Neural progenitor cell (in vitro differentiated cells): Measurements from ENCODE around the gene TBL1X. TPM values are rescaled to one million over a fixed set of nuclear protein-coding genes. Genes with fewer than 3 reads are reported as not detected.
A peak's percentile ranks its signal among the peaks of the same experiment; 100 is the strongest.

ENCODE experiments used
- DNase-seq: peaks from one replicate; pipeline ENCODE4 v3.0.0-alpha.2; 2016; ENCODE audit warnings: low spot score
- H2AFZ ChIP-seq: fragments of 200-600 bp; sonication (generic); replicated peaks from 2 replicates; pipeline ENCODE4 v1.6.1; 2016; ENCODE audit warnings: antibody characterized with exemption
- H3F3A ChIP-seq: fragments of 200-600 bp; sonication (generic); 2 replicates; pipeline ENCODE4 v1.6.1; 2016; ENCODE audit warnings: antibody characterized with exemption, low read depth
- H3K27ac ChIP-seq: fragments of 200-600 bp; sonication (generic); 2 replicates; pipeline ENCODE4 v1.5.1; 2016; ENCODE audit warnings: mild to moderate bottlenecking
- H3K27me3 ChIP-seq: fragments of 200-600 bp; sonication (generic); 2 replicates; pipeline ENCODE4 v1.6.1; 2016; ENCODE audit warnings: mild to moderate bottlenecking, moderate library complexity
- H3K36me3 ChIP-seq: fragments of 200-600 bp; sonication (generic); 2 replicates; pipeline ENCODE4 v1.5.1; 2016
- H3K4me1 ChIP-seq: fragments of 200-600 bp; sonication (generic); 2 replicates; pipeline ENCODE4 v1.6.1; 2016; ENCODE audit warnings: mixed run types
- H3K4me2 ChIP-seq: fragments of 200-600 bp; sonication (generic); 2 replicates; pipeline ENCODE4 v1.6.1; 2016
- H3K4me3 ChIP-seq: fragments of 200-600 bp; sonication (generic); 2 replicates; pipeline ENCODE4 v1.5.1; 2016
- H3K79me2 ChIP-seq: fragments of 200-600 bp; sonication (generic); 2 replicates; pipeline ENCODE4 v1.6.1; 2016; ENCODE audit warnings: low read depth
- H3K9ac ChIP-seq: fragments of 200-600 bp; sonication (generic); 2 replicates; pipeline ENCODE4 v1.6.1; 2016
- H3K9me3 ChIP-seq: fragments of 200-600 bp; sonication (generic); 2 replicates; pipeline ENCODE4 v1.5.1; 2016; ENCODE audit warnings: low read depth
- H4K20me1 ChIP-seq: fragments of 200-600 bp; sonication (generic); 2 replicates; pipeline ENCODE4 v1.6.1; 2016; ENCODE audit warnings: low read depth
- H3K27ac Mint-ChIP-seq: 3 replicates; pipeline ENCODE4 v1.8.0; 2021; ENCODE audit warnings: mixed read lengths
- H3K27me3 Mint-ChIP-seq: 2 replicates; pipeline ENCODE4 v1.8.0; 2022; ENCODE audit warnings: low read depth, mild to moderate bottlenecking, inconsistent platforms, moderate library complexity, mixed read lengths; ENCODE audit not compliant: insufficient read depth
- H3K36me3 Mint-ChIP-seq: 3 replicates; pipeline ENCODE4 v1.8.0; 2021; ENCODE audit warnings: mixed read lengths
- H3K4me1 Mint-ChIP-seq: 3 replicates; pipeline ENCODE4 v1.8.0; 2021; ENCODE audit warnings: mixed read lengths
- H3K4me3 Mint-ChIP-seq: 3 replicates; pipeline ENCODE4 v1.8.0; 2021; ENCODE audit warnings: mild to moderate bottlenecking, moderate library complexity, mixed read lengths
- H3K9me3 Mint-ChIP-seq: 3 replicates; pipeline ENCODE4 v1.8.0; 2020; ENCODE audit warnings: mixed read lengths
- EZH2 ChIP-seq: fragments of 200-600 bp; sonication (generic); IDR thresholded peaks from 2 replicates; pipeline ENCODE4 v1.6.1; 2017; ENCODE audit warnings: antibody characterized with exemption, mild to moderate bottlenecking, moderate library complexity
- EZH2phosphoT487 ChIP-seq: fragments of 200-600 bp; sonication (generic); IDR thresholded peaks from 2 replicates; pipeline ENCODE4 v1.6.1; 2017; ENCODE audit warnings: antibody characterized with exemption
- total RNA-seq: library from RNA; depleted of rRNA; stranded (reverse); fragments of >200 nt; gene quantifications from 2 replicates; pipeline ENCODE4 v1.2.3, GENCODE V29; 2015; ENCODE audit warnings: low replicate concordance
- TF ChIP-seq, protein P1 (sequence below): fragments of 200-600 bp; sonication (generic); IDR thresholded peaks from 2 replicates; pipeline ENCODE4 v1.5.1; 2017; ENCODE audit warnings: antibody characterized with exemption, mild to moderate bottlenecking

The TBL1X gene
- 34.7 and 35.7 TPM in 2 replicates for total RNA-seq

DNA sequence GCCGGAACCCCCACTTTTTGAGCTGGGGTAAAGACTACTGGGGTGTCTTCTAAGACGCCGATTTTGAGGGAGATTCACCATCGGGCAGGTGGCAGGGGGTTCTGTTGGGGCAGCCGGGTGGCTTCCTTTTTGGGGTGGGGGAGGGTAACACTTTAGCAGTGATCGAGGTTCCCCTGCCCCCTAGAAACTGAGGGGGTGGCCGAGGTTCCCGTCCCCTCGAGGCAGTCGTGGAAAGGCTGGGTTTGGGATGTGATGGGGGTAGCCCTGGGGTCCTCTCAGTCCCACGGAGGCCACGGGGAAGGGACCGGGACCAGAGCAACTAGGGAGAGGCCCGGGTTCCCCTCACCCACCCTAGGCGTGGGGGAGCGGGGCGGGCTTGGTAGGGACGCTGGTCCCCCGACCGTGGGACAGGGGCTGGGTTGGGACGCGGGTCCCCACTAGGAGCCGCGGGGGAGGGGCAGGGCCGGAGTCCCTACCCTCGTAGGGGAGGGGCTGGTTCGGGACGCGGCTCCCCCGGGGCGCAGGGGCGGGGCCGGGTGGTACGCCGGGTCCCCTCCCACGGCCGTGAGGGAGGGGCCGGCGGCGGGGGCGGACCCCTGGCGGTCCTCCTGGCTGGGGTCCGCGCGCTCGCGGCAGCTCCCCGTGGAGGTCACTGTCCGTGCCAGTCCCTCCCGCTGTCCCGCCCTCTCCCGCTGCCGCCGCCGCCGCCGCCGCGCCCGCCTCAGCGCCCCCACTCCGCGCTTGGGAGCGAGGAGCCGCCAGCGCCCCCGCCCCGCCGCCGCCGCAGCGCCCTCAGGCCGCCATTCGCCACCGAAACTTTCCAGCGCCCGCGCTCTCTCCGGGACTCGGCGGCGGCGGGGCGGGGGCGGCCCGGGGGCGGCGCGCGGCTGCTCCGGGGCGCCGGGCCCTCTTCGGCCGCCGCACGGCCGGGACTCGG, at the start of gene TBL1X:
TBL1X (plus strand) TSS at position 624 of the 937 bp plus-strand sequence. CDS start 188,529 bp downstream, outside the sequence.
- no peak within 1 kb of the TSS for H3K9ac ChIP-seq
- peak within 1 kb of the TSS; percentile 82 for H3K4me2 ChIP-seq

DNA sequence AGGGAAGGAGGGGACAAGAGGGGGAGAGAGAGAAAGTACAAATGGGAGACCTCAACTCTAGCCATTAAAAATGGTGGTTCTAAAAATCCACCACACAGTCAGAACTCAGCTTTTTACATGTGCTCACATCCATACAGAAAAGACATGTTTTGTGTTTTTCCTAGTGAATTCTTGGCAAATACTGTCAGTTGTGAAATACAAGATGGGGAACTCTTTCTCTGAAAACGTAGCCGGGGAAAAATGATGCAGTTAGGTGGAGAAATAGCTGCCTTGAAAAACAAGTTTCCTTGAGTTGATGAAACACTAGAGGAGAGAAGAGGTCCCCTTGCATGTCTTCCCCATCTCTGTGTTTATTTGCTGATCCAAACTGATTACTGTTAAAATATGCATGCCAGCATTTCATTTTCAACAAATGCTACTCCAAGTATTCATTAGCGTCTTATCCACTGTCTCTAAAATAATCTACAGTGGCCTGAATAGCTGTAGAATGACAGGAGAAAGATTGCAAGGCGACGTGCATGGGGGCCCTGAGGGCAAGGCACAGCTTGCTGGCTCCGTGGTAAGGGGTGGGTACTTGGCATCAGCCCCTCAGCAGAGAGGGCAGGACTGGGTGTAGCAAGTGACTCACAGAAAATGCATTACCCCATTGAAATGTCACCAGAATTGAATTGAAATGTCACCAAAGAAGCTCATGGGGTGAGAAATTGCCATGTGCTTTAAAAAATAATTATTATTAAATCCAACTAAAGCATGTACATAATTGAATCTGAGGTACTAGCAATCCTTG, 48.1 kb upstream of the TBL1X start:
- peaks cover under 1% of the 10 kb centered on the region for H3K9me3 Mint-ChIP-seq
- DNase-seq: no peak
- H3K36me3 Mint-ChIP-seq: peaks cover under 1% of the 10 kb centered on the region
- H3K36me3 ChIP-seq: no peaks in the 10 kb centered on the region
- H3K9ac ChIP-seq: no peak overlapping the region
- H3K27ac ChIP-seq: no peak overlapping the region
- H3K27me3 Mint-ChIP-seq: peaks cover 3% of the 10 kb centered on the region
- no peaks in the 10 kb centered on the region for H3F3A ChIP-seq
- no peaks in the 10 kb centered on the region for H3K27me3 ChIP-seq
- H3K4me3 Mint-ChIP-seq: no peak overlapping the region
- H3K79me2 ChIP-seq: no peaks in the 10 kb centered on the region
- TF ChIP-seq EZH2phosphoT487 (no peak), EZH2 (no peak)
- TF ChIP-seq, protein P1, sequence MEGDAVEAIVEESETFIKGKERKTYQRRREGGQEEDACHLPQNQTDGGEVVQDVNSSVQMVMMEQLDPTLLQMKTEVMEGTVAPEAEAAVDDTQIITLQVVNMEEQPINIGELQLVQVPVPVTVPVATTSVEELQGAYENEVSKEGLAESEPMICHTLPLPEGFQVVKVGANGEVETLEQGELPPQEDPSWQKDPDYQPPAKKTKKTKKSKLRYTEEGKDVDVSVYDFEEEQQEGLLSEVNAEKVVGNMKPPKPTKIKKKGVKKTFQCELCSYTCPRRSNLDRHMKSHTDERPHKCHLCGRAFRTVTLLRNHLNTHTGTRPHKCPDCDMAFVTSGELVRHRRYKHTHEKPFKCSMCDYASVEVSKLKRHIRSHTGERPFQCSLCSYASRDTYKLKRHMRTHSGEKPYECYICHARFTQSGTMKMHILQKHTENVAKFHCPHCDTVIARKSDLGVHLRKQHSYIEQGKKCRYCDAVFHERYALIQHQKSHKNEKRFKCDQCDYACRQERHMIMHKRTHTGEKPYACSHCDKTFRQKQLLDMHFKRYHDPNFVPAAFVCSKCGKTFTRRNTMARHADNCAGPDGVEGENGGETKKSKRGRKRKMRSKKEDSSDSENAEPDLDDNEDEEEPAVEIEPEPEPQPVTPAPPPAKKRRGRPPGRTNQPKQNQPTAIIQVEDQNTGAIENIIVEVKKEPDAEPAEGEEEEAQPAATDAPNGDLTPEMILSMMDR: no peak
- no peaks in the 10 kb centered on the region for H4K20me1 ChIP-seq
- no peak overlapping the region for H3K27ac Mint-ChIP-seq
- no peak overlapping the region for H3K4me2 ChIP-seq
- H2AFZ ChIP-seq: no peak overlapping the region
- H3K4me3 ChIP-seq: no peak overlapping the region
- no peaks in the 10 kb centered on the region for H3K9me3 ChIP-seq
- H3K4me1 Mint-ChIP-seq: peaks cover 14% of the 10 kb centered on the region
- H3K4me1 ChIP-seq: no peaks in the 10 kb centered on the region

More for the DNA sequence above, at the start of gene TBL1X:
- no peaks in the 10 kb centered on the region for H3K36me3 ChIP-seq
- peaks cover 44% of the 10 kb centered on the region for H3K79me2 ChIP-seq
- H3K27ac Mint-ChIP-seq: peak within 1 kb of the TSS; percentile 78
- H3K27me3 ChIP-seq: no peaks in the 10 kb centered on the region
- H3K27ac ChIP-seq: no peak within 1 kb of the TSS
- H3K9me3 Mint-ChIP-seq: no peaks in the 10 kb centered on the region
- H3F3A ChIP-seq: peaks cover 17% of the 10 kb centered on the region
- peaks cover 45% of the 10 kb centered on the region for H3K4me1 Mint-ChIP-seq
- H3K4me3 ChIP-seq: peak within 1 kb of the TSS; percentile 78
- H3K9me3 ChIP-seq: no peaks in the 10 kb centered on the region
- peaks cover 21% of the 10 kb centered on the region for H3K4me1 ChIP-seq
- H2AFZ ChIP-seq: no peak within 1 kb of the TSS
- peaks cover 11% of the 10 kb centered on the region for H3K36me3 Mint-ChIP-seq
- DNase-seq: peak; percentile 71
- no peak for TF ChIP-seq EZH2phosphoT487
- no peak for TF ChIP-seq EZH2
- TF ChIP-seq, protein P1: no peak
- peaks cover 32% of the 10 kb centered on the region for H4K20me1 ChIP-seq
- peaks cover 10% of the 10 kb centered on the region for H3K27me3 Mint-ChIP-seq
- H3K4me3 Mint-ChIP-seq: peak within 1 kb of the TSS; percentile 81

DNA sequence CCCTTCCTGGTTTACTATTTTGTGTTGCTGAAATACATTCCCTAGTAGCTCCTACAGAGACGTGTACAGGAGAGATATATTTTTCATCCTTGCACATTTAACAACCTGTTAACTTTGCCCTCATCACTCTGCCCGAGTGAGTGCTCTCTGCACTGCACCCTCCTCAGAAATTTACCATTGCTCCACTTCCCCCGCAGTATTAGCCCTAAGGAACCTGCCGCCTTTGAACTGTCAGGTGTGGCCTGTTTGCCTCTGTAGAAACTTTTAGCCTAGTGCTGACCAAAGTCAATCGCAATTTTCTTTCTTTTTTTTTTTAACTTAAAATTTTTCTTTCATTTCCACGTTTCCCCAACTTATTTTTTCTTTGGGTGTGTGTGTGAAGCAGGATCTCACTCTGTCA, 46.6 kb upstream of the TBL1X start:
- no peaks in the 10 kb centered on the region for H3K27me3 ChIP-seq
- no peaks in the 10 kb centered on the region for H3K36me3 ChIP-seq
- H3K4me1 ChIP-seq: no peaks in the 10 kb centered on the region
- peaks cover 14% of the 10 kb centered on the region for H3K4me1 Mint-ChIP-seq
- no peak overlapping the region for H3K9ac ChIP-seq
- H4K20me1 ChIP-seq: no peaks in the 10 kb centered on the region
- no peaks in the 10 kb centered on the region for H3K79me2 ChIP-seq
- peaks cover 3% of the 10 kb centered on the region for H3K27me3 Mint-ChIP-seq
- no peak overlapping the region for H3K4me3 Mint-ChIP-seq
- DNase-seq: no peak
- no peak overlapping the region for H3K27ac Mint-ChIP-seq
- H3K9me3 ChIP-seq: no peaks in the 10 kb centered on the region
- H3F3A ChIP-seq: no peaks in the 10 kb centered on the region
- no peak for TF ChIP-seq EZH2
- no peak for TF ChIP-seq EZH2phosphoT487
- TF ChIP-seq, protein P1: no peak
- no peaks in the 10 kb centered on the region for H3K36me3 Mint-ChIP-seq
- no peaks in the 10 kb centered on the region for H3K9me3 Mint-ChIP-seq
- no peak overlapping the region for H3K27ac ChIP-seq
- no peak overlapping the region for H2AFZ ChIP-seq
- H3K4me2 ChIP-seq: no peak overlapping the region
- H3K4me3 ChIP-seq: no peak overlapping the region
